IPS DF 6.9 (cell line): ENCODE data around the gene MDC1.
"Not testable (repeated sequence)": the region's sequence is repeated elsewhere in the genome, so short reads cannot be mapped to it uniquely, and the experiment has no call there.

ENCODE experiments used
- DNase-seq: peaks from one replicate; pipeline ENCODE4 v3.0.0-alpha.2; 2013; ENCODE audit warnings: low read depth, low spot score
- H3K27ac ChIP-seq: one replicate; pipeline ENCODE4 v1.5.1; 2013; ENCODE audit warnings: low read length, control low read depth
- H3K27me3 ChIP-seq: 2 replicates; pipeline ENCODE4 v1.6.1; 2013; ENCODE audit warnings: mild to moderate bottlenecking, low read length; ENCODE audit not compliant: control insufficient read depth, insufficient read depth
- H3K36me3 ChIP-seq: 2 replicates; pipeline ENCODE4 v1.6.1; 2013; ENCODE audit warnings: low read length; ENCODE audit not compliant: control insufficient read depth, insufficient read depth
- H3K4me1 ChIP-seq: 2 replicates; pipeline ENCODE4 v1.6.1; 2013; ENCODE audit warnings: low read length; ENCODE audit not compliant: control insufficient read depth, insufficient read depth
- H3K4me3 ChIP-seq: 2 replicates; pipeline ENCODE4 v1.5.1; 2013; ENCODE audit warnings: mild to moderate bottlenecking, low read length
- H3K9me3 ChIP-seq: 2 replicates; pipeline ENCODE4 v1.6.1; 2013; ENCODE audit warnings: low read length, inconsistent platforms; ENCODE audit not compliant: control insufficient read depth, insufficient read depth
- WGBS: extraction: QIAGEN DNeasy Blood & Tissue Kit; methylation state at CpG from one replicate; pipeline ENCODE4 v1.1.7; 2013; ENCODE audit warnings: mixed read lengths, missing lambda C conversion rate; ENCODE audit not compliant: insufficient read length, insufficient coverage; 5-methylcytosine and 5-hydroxymethylcytosine counted together

MDC1 gene

GRCh38 chr6:30717129-30717844 is at the start of gene MDC1:
TSS of gene MDC1 (minus strand) at chr6:30717281. CDS start at chr6:30715175, 2,106 bp downstream.
- DNase-seq, result peak; percentile 99
- Histone ChIP-seq H3K27ac (no peak within 1 kb of the TSS), H3K4me3 (peak within 1 kb of the TSS; percentile 59; the same call in 1 of the 2 replicates), H3K27me3 (no peaks in the 10 kb centered on the region), H3K4me1 (no peaks in the 10 kb centered on the region), H3K36me3 (peaks cover 14% of the 10 kb centered on the region), H3K9me3 (no peaks in the 10 kb centered on the region)
- WGBS, result no CpG with 5 or more reads among the region's 48 CpGs

DNA sequence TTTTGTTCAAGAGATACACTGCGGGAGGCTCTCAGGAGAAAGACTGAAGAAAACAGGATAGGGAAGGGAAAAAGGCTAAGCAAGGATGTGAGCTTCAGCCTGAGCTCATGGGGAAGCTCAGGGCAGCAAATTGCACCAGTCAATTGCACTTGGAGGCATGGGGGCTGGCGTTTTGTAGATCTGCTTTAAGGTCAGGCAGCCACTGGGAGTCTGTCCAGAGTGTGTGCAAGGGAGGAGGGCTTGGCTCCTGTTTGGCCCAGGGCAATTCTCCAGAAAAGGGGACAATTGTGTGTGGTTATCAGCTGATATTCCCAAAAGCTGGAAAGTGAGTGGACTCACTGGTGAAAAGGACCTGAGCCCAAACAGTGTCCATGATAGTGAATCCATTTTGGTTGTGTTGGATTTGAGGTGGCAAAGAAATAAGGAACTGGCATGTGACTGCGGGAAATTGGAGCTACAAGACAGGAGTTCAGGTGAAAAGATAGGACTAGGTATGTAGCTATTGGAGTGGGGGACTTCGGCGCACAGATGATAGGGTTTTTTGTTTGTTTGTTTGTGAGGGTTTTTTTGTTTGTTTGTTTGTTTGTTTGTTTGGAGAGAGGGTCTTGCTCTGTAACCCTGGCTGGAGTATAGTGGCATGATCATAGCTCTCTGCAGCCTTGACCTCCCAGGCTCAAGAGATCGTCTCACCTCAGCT is 49.5 kb upstream of the MDC1 start:
- H3K27ac ChIP-seq, result no peak overlapping the region
- H3K36me3 ChIP-seq, result no peaks in the 10 kb centered on the region
- no peaks in the 10 kb centered on the region for H3K9me3 ChIP-seq
- WGBS, result 100% methylated on average over 2 of the region's 6 CpGs
- H3K27me3 ChIP-seq, result no peaks in the 10 kb centered on the region
- peaks cover 10% of the 10 kb centered on the region for H3K4me1 ChIP-seq
- no peak for DNase-seq
- H3K4me3 ChIP-seq, result no peak overlapping the region

- peaks cover 10% of the 10 kb centered on the region for H3K4me1 ChIP-seq
- not testable (repeated sequence) for H3K9me3 ChIP-seq, DNase-seq, H3K36me3 ChIP-seq, H3K27ac ChIP-seq, H3K4me3 ChIP-seq, H3K27me3 ChIP-seq
- WGBS, result no CpG with 5 or more reads among the region's 1 CpG
These were observed 48.4 kb upstream of the MDC1 start for GRCh38 chr6:30765495-30765894.

DNA sequence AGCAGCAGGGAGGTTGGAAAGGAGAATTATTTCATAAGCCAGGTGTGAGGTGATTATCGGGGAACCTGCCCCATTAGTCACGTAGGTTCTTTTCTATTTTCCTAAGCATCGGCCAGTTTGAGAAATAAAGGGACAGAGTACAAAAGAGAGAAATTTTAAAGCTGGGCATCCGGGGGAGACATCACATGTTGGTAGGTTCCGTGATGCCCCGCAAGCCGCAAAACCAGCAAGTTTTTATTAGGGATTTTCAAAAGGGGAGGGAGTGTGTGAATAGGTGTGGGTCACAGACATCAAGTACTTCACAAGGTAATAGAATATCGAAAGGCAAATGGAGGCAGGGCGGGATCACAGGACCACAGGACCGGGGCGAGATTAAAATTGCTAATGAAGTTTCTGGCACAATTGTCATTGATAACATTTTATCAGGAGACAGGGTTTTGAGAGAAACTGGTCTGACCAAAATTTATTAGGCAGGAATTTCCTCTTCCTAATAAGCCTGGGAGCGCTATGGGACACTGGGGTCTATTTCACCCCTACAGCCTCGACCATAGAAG is 47.5 kb upstream of the MDC1 start:
- no CpG with 5 or more reads among the region's 13 CpGs for WGBS

GRCh38 chr6:30763618-30764489 is 46.8 kb upstream of the MDC1 start:
- no peak for DNase-seq
- H3K36me3 ChIP-seq, result no peaks in the 10 kb centered on the region
- peaks cover 6% of the 10 kb centered on the region for H3K4me1 ChIP-seq
- no peaks in the 10 kb centered on the region for H3K27me3 ChIP-seq
- H3K9me3 ChIP-seq, result no peaks in the 10 kb centered on the region
- peak overlapping the region; percentile 1 for H3K27ac ChIP-seq
- WGBS, result no CpG with 5 or more reads among the region's 8 CpGs
- H3K4me3 ChIP-seq, result no peak overlapping the region

More for the DNA sequence above, 47.5 kb upstream of the MDC1 start:
- not testable (repeated sequence) for H3K27ac ChIP-seq, H3K9me3 ChIP-seq, H3K27me3 ChIP-seq, H3K4me1 ChIP-seq, H3K36me3 ChIP-seq, H3K4me3 ChIP-seq, DNase-seq

DNA sequence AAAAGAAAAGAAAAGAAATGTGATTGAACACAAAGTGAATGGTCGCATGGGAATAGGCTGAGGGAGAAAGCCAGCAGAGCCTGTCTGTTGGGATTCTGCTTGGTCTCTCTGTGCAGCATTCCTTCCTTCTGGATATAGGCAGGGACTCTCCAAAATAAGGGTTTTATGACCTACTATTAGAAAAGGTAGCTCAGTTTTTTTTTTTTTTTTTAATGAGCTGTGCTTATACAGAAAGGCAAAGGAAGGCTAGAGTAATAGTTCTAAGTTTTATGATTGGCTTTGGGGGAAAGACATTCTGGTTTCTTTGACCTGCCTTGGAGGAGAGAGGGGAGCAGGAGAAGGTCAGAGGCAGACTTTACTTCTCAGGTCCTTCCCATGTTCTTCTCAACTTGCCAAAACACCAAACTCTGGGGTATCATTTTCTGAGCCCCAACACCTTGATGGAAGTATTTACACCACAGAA is 46.1 kb upstream of the MDC1 start:
- no peak for DNase-seq
- Histone ChIP-seq H3K27me3 (no peaks in the 10 kb centered on the region), H3K27ac (no peak overlapping the region), H3K4me1 (peaks cover 6% of the 10 kb centered on the region), H3K36me3 (no peaks in the 10 kb centered on the region), H3K9me3 (no peaks in the 10 kb centered on the region), H3K4me3 (no peak overlapping the region)
- no CpG with 5 or more reads among the region's 1 CpG for WGBS

GRCh38 chr6:30761791-30762429 is 44.8 kb upstream of the MDC1 start:
- no peak overlapping the region for H3K27ac ChIP-seq
- no peaks in the 10 kb centered on the region for H3K9me3 ChIP-seq

GRCh38 chr6:30760549-30760948 is 43.5 kb upstream of the MDC1 start:
- WGBS, result no CpG with 5 or more reads among the region's 8 CpGs
- H3K27me3 ChIP-seq, result no peaks in the 10 kb centered on the region
- no peaks in the 10 kb centered on the region for H3K9me3 ChIP-seq
- H3K4me1 ChIP-seq, result peaks cover 4% of the 10 kb centered on the region
- no peak for DNase-seq
- no peaks in the 10 kb centered on the region for H3K36me3 ChIP-seq
- H3K27ac ChIP-seq, result no peak overlapping the region
- no peak overlapping the region for H3K4me3 ChIP-seq

More at GRCh38 chr6:30761791-30762429, 44.8 kb upstream of the MDC1 start:
- peaks cover 6% of the 10 kb centered on the region for H3K4me1 ChIP-seq
- H3K4me3 ChIP-seq, result no peak overlapping the region
- DNase-seq, result no peak
- H3K36me3 ChIP-seq, result no peaks in the 10 kb centered on the region
- H3K27me3 ChIP-seq, result no peaks in the 10 kb centered on the region
- no CpG with 5 or more reads among the region's 4 CpGs for WGBS

- no peak for DNase-seq
- H3K27me3 ChIP-seq, result no peaks in the 10 kb centered on the region
- no peaks in the 10 kb centered on the region for H3K36me3 ChIP-seq
- no peaks in the 10 kb centered on the region for H3K9me3 ChIP-seq
- WGBS, result no CpG with 5 or more reads among the region's 10 CpGs
- no peak overlapping the region for H3K27ac ChIP-seq
- H3K4me3 ChIP-seq, result no peak overlapping the region
- peaks cover 4% of the 10 kb centered on the region for H3K4me1 ChIP-seq
These were observed 42.6 kb upstream of the MDC1 start for GRCh38 chr6:30759575-30760239.
